NT2/D1 (cell line): Measurements from ENCODE around the gene TNFAIP1.

Experiments
- DNase-seq: peaks from one replicate; pipeline ENCODE4 v3.0.0-alpha.2; 2011; ENCODE audit warnings: low read depth, low spot score
- H3K27me3 ChIP-seq: 2 replicates; pipeline ENCODE4 v1.6.0; 2011; ENCODE audit warnings: mild to moderate bottlenecking; ENCODE audit not compliant: insufficient read length, insufficient read depth
- H3K36me3 ChIP-seq: 2 replicates; pipeline ENCODE4 v1.6.1; 2011; ENCODE audit warnings: mild to moderate bottlenecking, low read length, mixed read lengths; ENCODE audit not compliant: insufficient read depth, insufficient read length
- H3K4me1 ChIP-seq: 2 replicates; pipeline ENCODE4 v1.5.1; 2011; ENCODE audit not compliant: insufficient read depth, insufficient read length
- H3K4me3 ChIP-seq: 2 replicates; pipeline ENCODE4 v1.5.1; 2011; ENCODE audit warnings: low read depth; ENCODE audit not compliant: insufficient read length
- H3K9ac ChIP-seq: 2 replicates; pipeline ENCODE4 v1.6.0; 2011; ENCODE audit warnings: low read depth; ENCODE audit not compliant: insufficient read length
- H3K9me3 ChIP-seq: 2 replicates; pipeline ENCODE4 v1.5.1; 2011; ENCODE audit warnings: mild to moderate bottlenecking, low read length; ENCODE audit not compliant: insufficient read depth
- SUZ12 ChIP-seq: IDR thresholded peaks from 2 replicates; pipeline ENCODE4 v1.6.1; 2011; ENCODE audit not compliant: insufficient read length, insufficient read depth; ENCODE audit errors: extremely low read depth
- YY1 ChIP-seq: IDR thresholded peaks from 2 replicates; pipeline ENCODE4 v1.6.1; 2011; ENCODE audit not compliant: insufficient read length, insufficient read depth
- ZNF274 ChIP-seq: IDR thresholded peaks from 2 replicates; pipeline ENCODE4 v1.6.1; 2011; ENCODE audit warnings: mild to moderate bottlenecking, low read depth, low read length

TNFAIP1 gene

DNA sequence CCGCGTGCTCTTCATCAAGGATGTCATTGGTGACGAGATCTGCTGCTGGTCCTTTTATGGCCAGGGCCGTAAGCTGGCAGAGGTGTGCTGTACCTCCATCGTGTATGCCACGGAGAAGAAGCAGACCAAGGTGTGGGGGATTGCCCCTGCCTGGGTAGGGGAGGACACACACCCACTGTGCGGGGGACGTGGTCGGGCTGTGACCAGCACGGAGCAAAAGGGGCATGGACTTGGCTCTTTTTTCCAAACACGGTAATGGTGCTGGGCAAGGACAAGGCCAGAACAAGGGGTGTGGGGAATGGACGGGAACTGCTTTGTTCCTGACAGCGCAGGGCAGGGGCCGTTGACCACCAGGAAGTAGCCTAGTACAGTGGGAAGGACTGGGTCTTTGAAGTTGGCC lies 6.8 kb downstream of the TNFAIP1 start:
- TF ChIP-seq YY1 (no peak), SUZ12 (no peak), ZNF274 (no peak)
- peaks cover 92% of the 10 kb centered on the region for H3K36me3 ChIP-seq
- no peak overlapping the region for H3K9ac ChIP-seq

DNA sequence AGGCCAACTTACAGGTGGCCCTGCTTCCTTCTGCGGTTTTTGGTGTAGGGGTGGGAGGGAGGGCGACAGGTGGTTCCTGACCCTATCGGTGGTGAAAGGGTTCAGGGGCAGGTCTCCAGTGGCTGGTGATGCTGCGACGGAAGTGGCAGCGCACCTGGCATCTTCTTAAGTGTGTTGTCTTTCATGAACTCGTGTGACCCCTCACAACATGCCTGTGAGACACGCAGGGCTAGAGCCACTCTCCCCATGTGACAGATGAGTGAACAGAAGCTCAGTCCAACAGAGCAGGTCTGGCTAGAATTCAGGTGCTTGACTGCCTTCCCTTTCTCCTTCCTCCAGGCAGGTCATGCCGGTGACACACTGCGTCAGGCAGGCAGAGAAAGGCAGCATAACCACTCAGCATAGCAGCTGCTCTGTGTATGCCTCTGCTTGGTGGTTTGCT lies 8.0 kb downstream of the TNFAIP1 start:
- no peak for DNase-seq
- Histone ChIP-seq H3K9me3 (no peaks in the 10 kb centered on the region), H3K36me3 (peaks cover 96% of the 10 kb centered on the region), H3K27me3 (no peaks in the 10 kb centered on the region), H3K4me1 (peaks cover 6% of the 10 kb centered on the region), H3K4me3 (no peak overlapping the region), H3K9ac (no peak overlapping the region)
- TF ChIP-seq YY1 = no peak

More for the DNA sequence above, 6.8 kb downstream of the TNFAIP1 start:
- H3K9me3 ChIP-seq = no peaks in the 10 kb centered on the region
- no peak overlapping the region for H3K4me3 ChIP-seq
- no peak for DNase-seq
- H3K27me3 ChIP-seq = no peaks in the 10 kb centered on the region
- H3K4me1 ChIP-seq = peaks cover 3% of the 10 kb centered on the region

GRCh38 chr17:28344011-28344410 lies 8.4 kb downstream of the TNFAIP1 start:
- Histone ChIP-seq H3K9me3 (no peaks in the 10 kb centered on the region), H3K27me3 (no peaks in the 10 kb centered on the region), H3K36me3 (peaks cover 98% of the 10 kb centered on the region), H3K9ac (no peak overlapping the region), H3K4me3 (no peak overlapping the region), H3K4me1 (peaks cover 6% of the 10 kb centered on the region)
- TF ChIP-seq ZNF274 (no peak), YY1 (no peak), SUZ12 (no peak)
- DNase-seq = no peak

DNA sequence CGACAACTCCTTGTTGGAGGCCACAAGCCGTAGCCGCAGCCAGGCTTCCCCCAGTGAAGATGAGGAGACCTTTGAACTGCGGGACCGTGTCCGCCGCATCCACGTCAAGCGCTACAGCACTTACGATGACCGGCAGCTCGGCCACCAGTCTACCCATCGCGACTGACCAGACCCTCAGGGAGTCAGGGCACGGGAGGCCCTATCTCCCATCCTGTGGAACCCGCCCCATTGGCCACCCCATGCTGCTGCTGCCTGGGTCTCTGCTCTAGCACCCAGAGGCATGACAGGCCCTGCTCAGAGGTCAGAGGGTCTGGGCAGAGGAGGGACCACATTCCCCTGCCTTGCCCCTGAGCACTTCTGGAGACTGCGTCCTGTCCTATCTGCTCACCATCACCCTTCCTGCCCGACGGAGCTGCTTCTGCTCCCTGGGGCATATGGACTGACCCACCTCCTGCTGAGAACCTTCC lies 8.9 kb downstream of the TNFAIP1 start:
- peaks cover 98% of the 10 kb centered on the region for H3K36me3 ChIP-seq
- no peaks in the 10 kb centered on the region for H3K9me3 ChIP-seq
- no peak overlapping the region for H3K9ac ChIP-seq
- H3K27me3 ChIP-seq = no peaks in the 10 kb centered on the region
- TF ChIP-seq SUZ12 = no peak
- no peak for TF ChIP-seq YY1
- TF ChIP-seq ZNF274 = no peak
- H3K4me3 ChIP-seq = no peak overlapping the region
- peaks cover 6% of the 10 kb centered on the region for H3K4me1 ChIP-seq
- DNase-seq = no peak

DNA sequence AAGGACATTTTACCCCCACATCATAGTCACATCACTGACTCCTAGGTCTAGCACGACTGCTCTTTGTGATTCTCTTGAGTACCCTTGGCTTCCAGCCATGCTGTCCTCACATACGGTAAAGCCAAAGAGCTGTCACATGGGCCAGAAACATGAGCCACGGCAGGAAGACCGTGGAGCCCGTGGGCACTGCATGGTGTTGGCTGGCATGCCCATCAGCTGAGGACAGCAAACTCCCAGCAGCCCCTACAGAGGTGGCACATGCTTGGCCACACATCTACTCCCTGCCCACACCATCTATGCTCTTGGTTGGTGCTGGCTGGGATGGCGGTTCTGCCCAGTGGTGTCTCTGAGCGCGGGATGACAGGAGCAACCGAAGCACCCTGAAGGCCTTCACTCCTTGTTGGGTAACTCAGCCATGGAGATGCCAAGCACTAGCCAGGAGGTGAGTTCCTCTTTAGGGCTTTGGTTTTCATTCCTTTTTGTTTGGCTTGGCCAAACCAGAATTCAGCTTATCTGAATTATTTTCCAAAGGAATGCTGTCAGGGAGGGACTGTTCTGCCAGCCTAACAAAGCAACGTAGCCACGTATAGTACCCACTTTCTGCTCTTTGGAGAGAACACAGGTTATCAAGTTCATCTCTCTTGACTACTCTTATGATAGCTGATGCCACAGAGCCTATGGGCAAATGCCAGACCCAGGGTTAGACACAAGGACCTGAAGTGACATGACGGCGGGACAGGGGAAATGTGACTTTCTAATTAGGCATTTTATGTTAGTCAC lies 10.0 kb downstream of the TNFAIP1 start:
- Histone ChIP-seq H3K9me3 (no peaks in the 10 kb centered on the region), H3K27me3 (no peaks in the 10 kb centered on the region), H3K36me3 (peaks cover 99% of the 10 kb centered on the region), H3K4me1 (peaks cover 6% of the 10 kb centered on the region), H3K9ac (peak overlapping the region; percentile 2), H3K4me3 (no peak overlapping the region)
- no peak for DNase-seq
- TF ChIP-seq SUZ12 = no peak
- TF ChIP-seq YY1 = no peak
- TF ChIP-seq ZNF274 = no peak

DNA sequence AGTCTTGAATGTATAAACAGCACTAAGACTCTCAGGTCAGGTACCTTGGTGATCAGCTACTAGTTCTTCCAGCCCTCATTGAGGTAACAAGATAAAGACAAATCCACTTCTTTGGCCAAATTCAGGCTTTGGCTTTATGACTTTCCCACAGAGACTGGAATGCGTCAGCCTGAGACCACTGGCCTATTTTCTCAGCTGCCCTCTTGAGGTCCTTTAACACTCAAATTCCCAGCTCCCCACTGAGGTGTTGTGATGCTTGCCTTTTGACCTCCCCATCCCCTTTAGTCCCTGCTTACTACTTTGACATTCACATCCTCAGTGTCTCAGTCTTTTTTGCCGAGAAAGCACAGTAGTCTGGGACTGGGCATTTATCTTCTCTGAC lies 10.6 kb downstream of the TNFAIP1 start:
- Histone ChIP-seq H3K4me1 (peaks cover 6% of the 10 kb centered on the region), H3K9ac (peak overlapping the region; percentile 2), H3K9me3 (no peaks in the 10 kb centered on the region), H3K36me3 (peaks cover 99% of the 10 kb centered on the region), H3K27me3 (no peaks in the 10 kb centered on the region), H3K4me3 (no peak overlapping the region)
- peak; percentile 42 for DNase-seq
- no peak for TF ChIP-seq YY1
- TF ChIP-seq SUZ12 = no peak
- no peak for TF ChIP-seq ZNF274

DNA sequence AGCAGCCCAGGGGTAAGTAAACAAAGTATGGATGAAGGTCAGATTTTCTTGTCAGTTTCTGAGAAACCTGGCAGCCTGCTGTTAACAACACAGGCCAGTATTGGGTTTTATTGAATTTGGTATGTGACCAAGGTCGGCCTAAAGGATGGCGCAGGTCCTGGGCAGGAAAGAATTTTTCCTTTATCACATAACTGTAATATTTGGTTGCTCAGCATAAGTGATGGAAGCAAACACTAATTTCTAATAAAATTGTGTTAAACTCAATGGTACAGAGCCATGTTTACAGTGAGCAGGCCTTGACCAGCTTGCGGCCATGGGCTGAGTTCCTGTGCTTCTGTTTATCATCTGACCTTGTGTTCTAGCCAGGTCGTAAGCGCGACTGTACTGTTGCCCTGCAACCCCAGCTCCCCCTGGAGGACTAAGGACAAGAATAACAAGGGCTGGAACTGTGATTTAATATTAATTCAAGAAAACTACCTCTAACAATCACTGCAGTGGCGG lies 11.2 kb downstream of the TNFAIP1 start:
- TF ChIP-seq SUZ12 (no peak), YY1 (no peak), ZNF274 (no peak)
- no peak overlapping the region for H3K9ac ChIP-seq

More for the DNA sequence above, 11.2 kb downstream of the TNFAIP1 start:
- Histone ChIP-seq H3K4me3 (no peak overlapping the region), H3K9me3 (no peaks in the 10 kb centered on the region), H3K36me3 (peaks cover 99% of the 10 kb centered on the region), H3K27me3 (no peaks in the 10 kb centered on the region), H3K4me1 (peaks cover 6% of the 10 kb centered on the region)
- no peak for DNase-seq
